ENCODE measurements around the gene ASTN2. TPM values are rescaled to one million over a fixed set of nuclear protein-coding genes. Genes with fewer than 3 reads are reported as not detected.
A peak's percentile ranks its signal among the peaks of the same experiment; 100 is the strongest.

The ASTN2 gene
- total RNA-seq, 1 experiment from 2014 or later = 4.8 TPM

DNA sequence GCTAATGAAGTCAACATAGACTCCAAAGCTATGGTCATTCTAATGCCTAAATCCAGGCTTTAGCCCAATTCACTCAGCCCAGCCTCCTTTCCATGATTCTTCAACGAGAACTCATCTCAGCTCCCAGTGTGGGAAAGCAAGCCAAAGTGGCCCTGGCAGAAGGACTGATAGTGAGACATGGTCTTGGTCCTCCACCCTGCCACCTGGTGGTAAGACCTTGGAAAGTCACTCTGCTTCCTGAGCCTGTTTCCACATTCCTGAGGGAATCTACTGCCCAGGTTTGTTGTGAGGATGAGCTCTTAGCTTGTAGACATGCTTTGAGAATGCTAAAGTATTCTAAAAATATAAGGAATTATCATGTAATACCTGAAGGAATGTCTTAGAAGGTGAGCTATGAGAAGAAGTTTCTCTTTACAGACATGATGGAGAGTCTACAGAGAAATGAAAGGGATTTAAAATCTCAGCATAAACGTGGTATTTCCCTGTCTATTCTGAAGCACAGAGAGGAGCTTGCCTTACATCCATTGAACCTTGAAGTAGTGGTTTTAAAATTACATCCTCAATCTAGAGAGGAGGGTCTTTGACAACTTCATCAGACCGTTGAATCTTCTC lies 554.2 kb downstream of the ASTN2 start:
- Histone ChIP-seq H3K9ac (ENCODE audit: low read length) (no peak overlapping the region), H3K79me2 (ENCODE audit: insufficient read depth, low read length) (no peaks in the 10 kb centered on the region), H3K9me2 (ENCODE audit: insufficient read depth) (no peaks in the 10 kb centered on the region), H3K4me2 (ENCODE audit: low read length) (no peak overlapping the region), H3K36me3 (ENCODE audit: control insufficient read depth in 1 of 2, insufficient read depth in 2 of 2, low read length in 2 of 2) (no peaks in the 10 kb centered on the region), H3K9me3 (ENCODE audit: control insufficient read depth in 1 of 2, insufficient read depth in 1 of 2, low read depth in 1 of 2, low read length in 2 of 2) (no peaks in the 10 kb centered on the region), H3K4me1 (ENCODE audit: control insufficient read depth in 1 of 2, insufficient read depth in 2 of 2, low read length in 2 of 2) (peaks cover 0 to 3% of the 10 kb centered on the region in 2 experiments; a peak in 1 of 4 replicates), H3K4me3 (replicated peaks in 1 of 2; ENCODE audit: low read depth in 1 of 2, low read length in 2 of 2) (no peak overlapping the region), H4K20me1 (ENCODE audit: insufficient read depth) (no peaks in the 10 kb centered on the region), H2AFZ (ENCODE audit: low read depth, low read length, poor library complexity, severe bottlenecking) (no peak overlapping the region), H3K27me3 (ENCODE audit: insufficient read depth, low read length) (peaks cover 13% of the 10 kb centered on the region; the same call in 1 of the 2 replicates), H3K27ac (ENCODE audit: low read depth, low read length) (no peak overlapping the region)
- ChIA-PET POLR2A (no interaction called here), CTCF (interaction anchor here (1.1 to 4.2 kb wide), 6 partner anchors 10 to 150 kb away, joined by 3 to 70 read pairs (median 6); no protein-coding TSS in a partner anchor), RAD21 (ENCODE audit: low non-redundant PET in 1 of 2, low total read pairs in 2 of 2, uncharacterized antibody in 2 of 2, unreplicated experiment in 2 of 2) (interaction anchor here (1.9 to 2.1 kb wide), 2 partner anchors 123 to 124 kb away, joined by 5 to 17 read pairs; no protein-coding TSS in a partner anchor)
- ATAC-seq (peak; percentile 95), DNase-seq (ENCODE audit: low read depth, low spot score) (peak; percentile 51)
- TF ChIP-seq RAD21 (IDR thresholded peaks at IDR 0.05; ENCODE audit: low read depth) (peak; percentile 56), ATF3 (IDR thresholded peaks at IDR 0.05) (no peak), CTCF (IDR thresholded peaks at IDR 0.05 in 2 of 3, conservative IDR thresholded peaks at IDR 0.05 in 1 of 3; ENCODE audit: borderline replicate concordance in 1 of 3, insufficient read depth in 1 of 3, low read depth in 2 of 3, low read length in 2 of 3) (peak; percentile 45 to 79 (median 72); a peak in 5 of 6 replicates)
- intact Hi-C loops (cut with micrococcal nuclease) = loop anchor here (1.0 to 5.0 kb wide), 2 partner anchors 123 to 1268 kb away; no protein-coding TSS in a partner anchor
- BruUV-seq (replicated peaks) = no TSS peak

DNA sequence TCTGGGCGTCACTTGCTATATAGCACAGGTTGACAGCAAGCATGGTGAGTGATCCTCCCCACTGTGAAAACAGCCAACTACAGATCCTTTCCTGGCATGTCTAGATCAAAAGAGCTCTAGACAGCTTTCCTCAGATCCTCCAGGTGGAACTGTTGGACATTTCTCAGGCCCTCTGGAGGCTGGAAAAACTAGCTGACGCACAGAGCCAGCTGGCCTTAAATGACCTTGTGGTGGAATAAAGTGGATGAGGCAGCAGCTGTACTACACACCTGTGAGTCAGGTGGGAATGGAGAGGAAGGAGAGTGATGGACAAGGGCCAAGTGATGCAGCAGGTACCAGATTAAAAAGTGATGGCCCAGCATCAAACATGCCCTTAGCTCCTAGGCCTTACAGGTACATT lies 555.1 kb downstream of the ASTN2 start:
- Histone ChIP-seq H3K4me1 (ENCODE audit: control insufficient read depth in 1 of 2, insufficient read depth in 2 of 2, low read length in 2 of 2) (peaks cover 0 to 3% of the 10 kb centered on the region in 2 experiments; a peak in 1 of 4 replicates), H3K9ac (ENCODE audit: low read length) (no peak overlapping the region), H3K36me3 (ENCODE audit: control insufficient read depth in 1 of 2, insufficient read depth in 2 of 2, low read length in 2 of 2) (no peaks in the 10 kb centered on the region), H2AFZ (ENCODE audit: low read depth, low read length, poor library complexity, severe bottlenecking) (no peak overlapping the region), H3K27ac (ENCODE audit: low read depth, low read length) (no peak overlapping the region), H3K9me3 (ENCODE audit: control insufficient read depth in 1 of 2, insufficient read depth in 1 of 2, low read depth in 1 of 2, low read length in 2 of 2) (no peaks in the 10 kb centered on the region), H3K79me2 (ENCODE audit: insufficient read depth, low read length) (no peaks in the 10 kb centered on the region), H3K27me3 (ENCODE audit: insufficient read depth, low read length) (peaks cover 13% of the 10 kb centered on the region; the same call in 1 of the 2 replicates), H4K20me1 (ENCODE audit: insufficient read depth) (no peaks in the 10 kb centered on the region), H3K9me2 (ENCODE audit: insufficient read depth) (no peaks in the 10 kb centered on the region), H3K4me2 (ENCODE audit: low read length) (no peak overlapping the region), H3K4me3 (replicated peaks in 1 of 2; ENCODE audit: low read depth in 1 of 2, low read length in 2 of 2) (no peak overlapping the region)
- ChIA-PET CTCF (interaction anchor here (1.3 to 4.2 kb wide), 5 partner anchors 9 to 124 kb away, joined by 3 to 70 read pairs (median 9); no protein-coding TSS in a partner anchor), POLR2A (no interaction called here), RAD21 (ENCODE audit: low non-redundant PET in 1 of 2, low total read pairs in 2 of 2, uncharacterized antibody in 2 of 2, unreplicated experiment in 2 of 2) (interaction anchor here (1.9 to 2.1 kb wide), 2 partner anchors 122 to 123 kb away, joined by 5 to 17 read pairs; no protein-coding TSS in a partner anchor)
- ATAC-seq (no peak), DNase-seq (ENCODE audit: low read depth, low spot score) (no peak)
- intact Hi-C loops (cut with micrococcal nuclease) = loop anchor here (1.0 to 5.0 kb wide), 2 partner anchors 122 to 1267 kb away; no protein-coding TSS in a partner anchor
- no TSS peak for BruUV-seq (replicated peaks)
- TF ChIP-seq TCF7L2 (IDR thresholded peaks at IDR 0.05; ENCODE audit: borderline replicate concordance, extremely low read depth, insufficient read depth, insufficient read length) (no peak), YY1 (IDR thresholded peaks at IDR 0.05; ENCODE audit: extremely low read depth, insufficient replicate concordance, low read depth, low read length) (no peak), JUND (IDR thresholded peaks at IDR 0.05) (no peak), CTCF (IDR thresholded peaks at IDR 0.05 in 2 of 3, conservative IDR thresholded peaks at IDR 0.05 in 1 of 3; ENCODE audit: borderline replicate concordance in 1 of 3, insufficient read depth in 1 of 3, low read depth in 2 of 3, low read length in 2 of 3) (no peak), CBX3 (IDR thresholded peaks at IDR 0.05; ENCODE audit: low read depth) (no peak), POLR2A (IDR thresholded peaks at IDR 0.05; ENCODE audit: borderline replicate concordance, extremely low read depth, insufficient read depth, insufficient read length) (no peak), ATF3 (IDR thresholded peaks at IDR 0.05) (no peak), ZBTB33 (IDR thresholded peaks at IDR 0.05; ENCODE audit: extremely low read depth, insufficient replicate concordance, low read length) (no peak)
